Measurements from ENCODE around the gene PIGBOS1.

Gene PIGBOS1

GRCh38 chr15:55279100-55279745, 39.7 kb downstream of the PIGBOS1 start:
- Histone ChIP-seq H3K36me3 (no peaks in the 10 kb centered on the region), H3K4me3 (ENCODE audit: low read depth, low read length) (no peak overlapping the region), H3K9me3 (ENCODE audit: severe bottlenecking) (no peaks in the 10 kb centered on the region), H3K27ac (no peak overlapping the region), H3K27me3 (ENCODE audit: insufficient read depth, low read depth, severe bottlenecking) (no peaks in the 10 kb centered on the region)
- TF ChIP-seq CTCF (IDR thresholded peaks at IDR 0.05; ENCODE audit: low read depth, low read length), result no peak
- no peak for DNase-seq

- TF ChIP-seq CTCF (IDR thresholded peaks at IDR 0.05; ENCODE audit: low read depth, low read length), result no peak
- Histone ChIP-seq H3K27me3 (ENCODE audit: insufficient read depth, low read depth, severe bottlenecking) (no peaks in the 10 kb centered on the region), H3K27ac (no peak overlapping the region), H3K9me3 (ENCODE audit: severe bottlenecking) (no peaks in the 10 kb centered on the region), H3K36me3 (no peaks in the 10 kb centered on the region), H3K4me3 (ENCODE audit: low read depth, low read length) (no peak overlapping the region)
- no peak for DNase-seq
These were observed 41.2 kb downstream of the PIGBOS1 start for GRCh38 chr15:55277715-55278114.

- H3K9me3 ChIP-seq (ENCODE audit: severe bottlenecking), result no peaks in the 10 kb centered on the region
- H3K27ac ChIP-seq, result no peak overlapping the region
- no peak for DNase-seq
These were observed 41.8 kb downstream of the PIGBOS1 start for GRCh38 chr15:55277116-55277564.

GRCh38 chr15:55276324-55276723, 42.6 kb downstream of the PIGBOS1 start:
- Histone ChIP-seq H3K36me3 (no peaks in the 10 kb centered on the region), H3K9me3 (ENCODE audit: severe bottlenecking) (no peaks in the 10 kb centered on the region), H3K4me3 (ENCODE audit: low read depth, low read length) (no peak overlapping the region), H3K27me3 (ENCODE audit: insufficient read depth, low read depth, severe bottlenecking) (no peaks in the 10 kb centered on the region), H3K27ac (no peak overlapping the region)
- DNase-seq, result no peak
- TF ChIP-seq CTCF (IDR thresholded peaks at IDR 0.05; ENCODE audit: low read depth, low read length), result no peak

More at GRCh38 chr15:55277116-55277564, 41.8 kb downstream of the PIGBOS1 start:
- Histone ChIP-seq H3K27me3 (ENCODE audit: insufficient read depth, low read depth, severe bottlenecking) (no peaks in the 10 kb centered on the region), H3K36me3 (no peaks in the 10 kb centered on the region), H3K4me3 (ENCODE audit: low read depth, low read length) (no peak overlapping the region)
- no peak for TF ChIP-seq CTCF (IDR thresholded peaks at IDR 0.05; ENCODE audit: low read depth, low read length)

GRCh38 chr15:55270291-55270690, 48.6 kb downstream of the PIGBOS1 start:
- Histone ChIP-seq H3K27me3 (ENCODE audit: insufficient read depth, low read depth, severe bottlenecking) (no peaks in the 10 kb centered on the region), H3K36me3 (no peaks in the 10 kb centered on the region), H3K27ac (no peak overlapping the region), H3K9me3 (ENCODE audit: severe bottlenecking) (no peaks in the 10 kb centered on the region), H3K4me3 (ENCODE audit: low read depth, low read length) (no peak overlapping the region)
- no peak for TF ChIP-seq CTCF (IDR thresholded peaks at IDR 0.05; ENCODE audit: low read depth, low read length)
- DNase-seq, result no peak

- no peak overlapping the region for H3K4me3 ChIP-seq (ENCODE audit: low read depth, low read length)
These were observed 50.7 kb downstream of the PIGBOS1 start for GRCh38 chr15:55268176-55268695.

More at GRCh38 chr15:55268176-55268695, 50.7 kb downstream of the PIGBOS1 start:
- Histone ChIP-seq H3K27me3 (ENCODE audit: insufficient read depth, low read depth, severe bottlenecking) (no peaks in the 10 kb centered on the region), H3K36me3 (no peaks in the 10 kb centered on the region), H3K27ac (no peak overlapping the region), H3K9me3 (ENCODE audit: severe bottlenecking) (no peaks in the 10 kb centered on the region)
- TF ChIP-seq CTCF (IDR thresholded peaks at IDR 0.05; ENCODE audit: low read depth, low read length), result no peak
- no peak for DNase-seq
